Fibroblast of lung (primary cell): ENCODE measurements around the gene CROCC. TPM values are rescaled to one million over a fixed set of nuclear protein-coding genes. Genes with fewer than 3 reads are reported as not detected.
"Not testable (repeated sequence)": the region's sequence is repeated elsewhere in the genome, so short reads cannot be mapped to it uniquely, and the experiment has no call there.

Experiments used
- DNase-seq, 2 donors: peaks; one replicate each; pipeline versions ENCODE4 v3.0.0 to v3.0.0-alpha.2; 2010; ENCODE audit warnings: low read depth in 2 of 2
- H2AFZ ChIP-seq: 2 replicates; pipeline ENCODE4 v1.5.1; 2012; ENCODE audit warnings: low read length, control low read depth, inconsistent platforms
- H3K27ac ChIP-seq: 2 replicates; pipeline ENCODE4 v1.5.1; 2011; ENCODE audit warnings: low read length, control low read depth; ENCODE audit not compliant: insufficient read depth
- H3K27me3 ChIP-seq: 2 replicates; pipeline ENCODE4 v1.5.1; 2011; ENCODE audit warnings: mild to moderate bottlenecking, low read length; ENCODE audit not compliant: control insufficient read depth, insufficient read depth
- H3K36me3 ChIP-seq: 2 replicates; pipeline ENCODE4 v1.5.1; 2011; ENCODE audit warnings: low read length; ENCODE audit not compliant: control insufficient read depth, insufficient read depth
- H3K4me1 ChIP-seq: 2 replicates; pipeline ENCODE4 v1.5.1; 2011; ENCODE audit warnings: low read length; ENCODE audit not compliant: control insufficient read depth, insufficient read depth; ENCODE audit errors: extremely low read depth
- H3K4me2 ChIP-seq: 2 replicates; pipeline ENCODE4 v1.5.1; 2011; ENCODE audit warnings: low read length, control low read depth; ENCODE audit not compliant: insufficient read depth; ENCODE audit errors: extremely low read depth
- H3K4me3 ChIP-seq, 4 experiments: fragments of 200-600 bp in 1 of 4; sonication (generic) in 1 of 4; replicated peaks in 1 of 4; 2 replicates each; pipeline ENCODE4 v1.5.1; 2011 to 2016; ENCODE audit warnings: low read length in 4 of 4, low read depth in 3 of 4, mild to moderate bottlenecking in 3 of 4, control low read depth in 2 of 4, inconsistent platforms in 1 of 4, mixed read lengths in 1 of 4; ENCODE audit not compliant: insufficient read depth in 1 of 4; ENCODE audit errors: control extremely low read depth in 1 of 4
- H3K79me2 ChIP-seq: 2 replicates; pipeline ENCODE4 v1.5.1; 2012; ENCODE audit warnings: mild to moderate bottlenecking, low read length, inconsistent platforms; ENCODE audit not compliant: control insufficient read depth, insufficient read depth
- H3K9ac ChIP-seq: 2 replicates; pipeline ENCODE4 v1.5.1; 2011; ENCODE audit warnings: mild to moderate bottlenecking, low read length, control low read depth; ENCODE audit not compliant: insufficient read depth
- H3K9me3 ChIP-seq: 2 replicates; pipeline ENCODE4 v1.5.1; 2012; ENCODE audit warnings: low read depth, low read length; ENCODE audit not compliant: control insufficient read depth, insufficient read depth
- H4K20me1 ChIP-seq: 2 replicates; pipeline ENCODE4 v1.5.1; 2011; ENCODE audit warnings: low read length; ENCODE audit not compliant: control insufficient read depth, insufficient read depth; ENCODE audit errors: extremely low read depth
- EZH2 ChIP-seq: IDR thresholded peaks from 2 replicates; pipeline ENCODE4 v1.5.1; 2012; ENCODE audit warnings: low read length, control low read depth, mild to moderate bottlenecking; ENCODE audit errors: missing control alignments
- polyA plus RNA-seq, 2 donors: library from polyadenylated mRNA; depleted of rRNA in 1 of 2; stranded (reverse) in 1 of 2; unstranded in 1 of 2; fragments of >200 nt; gene quantifications; 2 replicates each; pipeline ENCODE4 v1.2.1, GENCODE V29; 2011 to 2012; ENCODE audit warnings: missing spikeins in 1 of 2
- total RNA-seq: library from RNA; depleted of rRNA; stranded (reverse); fragments of >200 nt; gene quantifications from 2 replicates; pipeline ENCODE4 v1.2.1, GENCODE V29; 2014
- TF ChIP-seq, protein P1 (sequence below), 2 donors: IDR thresholded peaks in 1 of 2; conservative IDR thresholded peaks in 1 of 2; 1 replicate in 1 of 2; 2 replicates in 1 of 2; pipeline ENCODE4 v1.5.1; 2011 to 2012; ENCODE audit warnings: low read length in 2 of 2, control low read depth in 1 of 2, inconsistent platforms in 1 of 2, low read depth in 1 of 2, mild to moderate bottlenecking in 1 of 2

The CROCC gene
- total and polyA plus RNA-seq, 2 donors (not counting 1 experiment from before 2014, with no cell fraction given): 3.8 to 20.3 TPM

DNA sequence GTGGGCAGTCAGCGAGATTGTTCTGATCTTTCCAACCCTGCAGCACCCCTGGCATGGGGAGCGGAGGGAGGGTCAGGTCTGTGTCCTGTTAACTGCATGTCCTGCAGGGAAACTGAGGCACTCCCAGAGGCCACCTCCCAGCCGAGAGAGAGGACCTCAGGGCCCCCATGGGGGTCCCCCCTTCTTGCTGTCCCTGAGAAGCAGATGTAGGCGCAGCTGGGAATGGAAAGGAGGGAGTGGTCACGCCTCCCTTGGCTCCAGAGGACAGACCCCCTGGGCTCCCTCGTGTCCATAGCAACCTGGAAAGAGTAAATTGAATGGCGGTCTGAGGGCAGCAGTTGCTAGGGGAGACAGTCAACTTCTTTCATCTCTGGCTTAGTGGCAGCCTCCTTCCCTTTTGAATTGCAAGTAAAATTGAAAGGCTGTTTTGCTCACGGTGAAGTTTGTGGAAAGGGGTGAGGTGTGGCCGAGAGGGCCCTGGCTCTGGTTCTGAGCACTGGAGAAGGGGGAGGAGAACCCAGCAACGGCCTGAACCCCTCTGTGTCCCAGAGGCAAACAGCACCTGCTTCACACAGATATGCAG, 4.9 kb downstream of the CROCC start:
- H3K9me3 ChIP-seq: no peaks in the 10 kb centered on the region
- H3K27ac ChIP-seq: no peak overlapping the region
- TF ChIP-seq, protein P1, sequence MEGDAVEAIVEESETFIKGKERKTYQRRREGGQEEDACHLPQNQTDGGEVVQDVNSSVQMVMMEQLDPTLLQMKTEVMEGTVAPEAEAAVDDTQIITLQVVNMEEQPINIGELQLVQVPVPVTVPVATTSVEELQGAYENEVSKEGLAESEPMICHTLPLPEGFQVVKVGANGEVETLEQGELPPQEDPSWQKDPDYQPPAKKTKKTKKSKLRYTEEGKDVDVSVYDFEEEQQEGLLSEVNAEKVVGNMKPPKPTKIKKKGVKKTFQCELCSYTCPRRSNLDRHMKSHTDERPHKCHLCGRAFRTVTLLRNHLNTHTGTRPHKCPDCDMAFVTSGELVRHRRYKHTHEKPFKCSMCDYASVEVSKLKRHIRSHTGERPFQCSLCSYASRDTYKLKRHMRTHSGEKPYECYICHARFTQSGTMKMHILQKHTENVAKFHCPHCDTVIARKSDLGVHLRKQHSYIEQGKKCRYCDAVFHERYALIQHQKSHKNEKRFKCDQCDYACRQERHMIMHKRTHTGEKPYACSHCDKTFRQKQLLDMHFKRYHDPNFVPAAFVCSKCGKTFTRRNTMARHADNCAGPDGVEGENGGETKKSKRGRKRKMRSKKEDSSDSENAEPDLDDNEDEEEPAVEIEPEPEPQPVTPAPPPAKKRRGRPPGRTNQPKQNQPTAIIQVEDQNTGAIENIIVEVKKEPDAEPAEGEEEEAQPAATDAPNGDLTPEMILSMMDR (conservative IDR thresholded peaks at IDR 0.05 in 1 of 2, IDR thresholded peaks at IDR 0.05 in 1 of 2; ENCODE audit: low read depth in 1 of 2, low read length in 2 of 2): no peak
- TF ChIP-seq EZH2: no peak
- H3K4me1 ChIP-seq: no peaks in the 10 kb centered on the region
- no peak overlapping the region for H3K4me3 ChIP-seq
- no peaks in the 10 kb centered on the region for H4K20me1 ChIP-seq
- no peaks in the 10 kb centered on the region for H3K79me2 ChIP-seq
- H3K4me2 ChIP-seq: no peak overlapping the region
- no peak overlapping the region for H2AFZ ChIP-seq
- no peaks in the 10 kb centered on the region for H3K27me3 ChIP-seq
- no peak for DNase-seq
- no peak overlapping the region for H3K9ac ChIP-seq
- no peaks in the 10 kb centered on the region for H3K36me3 ChIP-seq

DNA sequence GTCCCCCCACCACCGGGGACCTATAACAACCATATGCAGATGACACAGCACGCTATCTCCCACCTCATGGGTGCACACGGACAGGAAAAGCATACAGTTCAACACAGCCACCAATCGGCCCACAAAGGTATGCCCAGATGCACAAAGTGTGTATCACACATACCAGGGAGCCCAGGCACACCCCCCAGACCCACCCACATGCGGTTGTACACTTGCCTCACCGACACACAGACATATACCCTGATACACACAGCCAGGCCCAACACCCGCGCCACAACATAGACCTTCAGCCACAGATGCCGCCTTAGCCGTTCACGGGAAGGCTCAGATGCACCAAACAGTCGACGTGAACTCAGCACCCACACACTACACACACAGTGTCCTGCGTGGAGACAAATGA, 5.5 kb downstream of the CROCC start:
- Histone ChIP-seq H3K27ac (no peak overlapping the region), H3K9ac (no peak overlapping the region), H3K79me2 (no peaks in the 10 kb centered on the region), H3K9me3 (no peaks in the 10 kb centered on the region), H3K36me3 (no peaks in the 10 kb centered on the region), H2AFZ (no peak overlapping the region), H3K4me1 (no peaks in the 10 kb centered on the region), H4K20me1 (no peaks in the 10 kb centered on the region), H3K4me3 (no peak overlapping the region), H3K27me3 (no peaks in the 10 kb centered on the region), H3K4me2 (no peak overlapping the region)
- DNase-seq: no peak
- TF ChIP-seq, protein P1 (conservative IDR thresholded peaks at IDR 0.05 in 1 of 2, IDR thresholded peaks at IDR 0.05 in 1 of 2; ENCODE audit: low read depth in 1 of 2, low read length in 2 of 2): no peak
- TF ChIP-seq EZH2: no peak

DNA sequence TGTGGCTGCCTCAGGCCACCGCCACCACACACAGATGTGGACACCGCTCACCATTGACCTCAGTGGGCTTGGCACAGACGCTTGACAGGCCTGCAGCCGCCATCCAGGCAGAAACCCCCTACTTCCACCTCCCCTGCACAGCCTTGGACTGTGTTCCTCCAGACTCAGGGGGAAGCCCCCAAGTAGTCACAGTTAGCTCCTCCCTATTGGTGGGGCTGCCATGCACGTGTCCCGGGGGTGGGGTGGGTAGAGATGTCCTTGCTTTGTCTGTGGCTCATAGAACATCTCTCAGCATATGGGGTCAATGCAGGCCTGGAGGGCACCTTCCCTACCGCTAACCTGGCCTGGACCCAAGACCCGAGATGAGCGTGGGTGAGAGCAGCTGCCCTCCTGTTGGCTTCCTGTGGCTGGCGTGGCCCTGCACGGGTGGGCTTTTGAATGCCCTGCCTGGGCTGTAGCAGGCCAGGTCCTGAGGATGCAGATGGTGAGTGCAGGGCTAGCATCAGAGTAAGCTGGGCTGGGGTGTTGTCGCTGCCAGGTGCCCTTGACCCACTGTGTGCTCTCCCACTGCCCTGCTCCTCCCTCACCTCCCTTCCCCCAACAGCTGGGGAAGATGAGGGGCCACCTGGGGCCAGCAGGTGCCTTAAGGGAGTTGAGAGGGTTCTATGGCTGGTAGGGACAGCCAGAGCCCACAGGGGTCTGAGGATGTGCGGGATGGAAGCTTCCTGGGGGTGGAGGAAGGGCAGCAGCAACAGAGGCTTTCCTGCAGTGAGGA, 6.2 kb downstream of the CROCC start:
- no peak overlapping the region for H2AFZ ChIP-seq
- H3K79me2 ChIP-seq: no peaks in the 10 kb centered on the region
- H4K20me1 ChIP-seq: no peaks in the 10 kb centered on the region
- no peak overlapping the region for H3K9ac ChIP-seq
- no peaks in the 10 kb centered on the region for H3K27me3 ChIP-seq
- H3K9me3 ChIP-seq: no peaks in the 10 kb centered on the region
- no peak for TF ChIP-seq EZH2
- TF ChIP-seq, protein P1 (conservative IDR thresholded peaks at IDR 0.05 in 1 of 2, IDR thresholded peaks at IDR 0.05 in 1 of 2; ENCODE audit: low read depth in 1 of 2, low read length in 2 of 2): no peak
- H3K4me3 ChIP-seq: no peak overlapping the region
- no peaks in the 10 kb centered on the region for H3K36me3 ChIP-seq
- H3K4me1 ChIP-seq: no peaks in the 10 kb centered on the region
- no peak overlapping the region for H3K4me2 ChIP-seq
- DNase-seq: no peak
- no peak overlapping the region for H3K27ac ChIP-seq

DNA sequence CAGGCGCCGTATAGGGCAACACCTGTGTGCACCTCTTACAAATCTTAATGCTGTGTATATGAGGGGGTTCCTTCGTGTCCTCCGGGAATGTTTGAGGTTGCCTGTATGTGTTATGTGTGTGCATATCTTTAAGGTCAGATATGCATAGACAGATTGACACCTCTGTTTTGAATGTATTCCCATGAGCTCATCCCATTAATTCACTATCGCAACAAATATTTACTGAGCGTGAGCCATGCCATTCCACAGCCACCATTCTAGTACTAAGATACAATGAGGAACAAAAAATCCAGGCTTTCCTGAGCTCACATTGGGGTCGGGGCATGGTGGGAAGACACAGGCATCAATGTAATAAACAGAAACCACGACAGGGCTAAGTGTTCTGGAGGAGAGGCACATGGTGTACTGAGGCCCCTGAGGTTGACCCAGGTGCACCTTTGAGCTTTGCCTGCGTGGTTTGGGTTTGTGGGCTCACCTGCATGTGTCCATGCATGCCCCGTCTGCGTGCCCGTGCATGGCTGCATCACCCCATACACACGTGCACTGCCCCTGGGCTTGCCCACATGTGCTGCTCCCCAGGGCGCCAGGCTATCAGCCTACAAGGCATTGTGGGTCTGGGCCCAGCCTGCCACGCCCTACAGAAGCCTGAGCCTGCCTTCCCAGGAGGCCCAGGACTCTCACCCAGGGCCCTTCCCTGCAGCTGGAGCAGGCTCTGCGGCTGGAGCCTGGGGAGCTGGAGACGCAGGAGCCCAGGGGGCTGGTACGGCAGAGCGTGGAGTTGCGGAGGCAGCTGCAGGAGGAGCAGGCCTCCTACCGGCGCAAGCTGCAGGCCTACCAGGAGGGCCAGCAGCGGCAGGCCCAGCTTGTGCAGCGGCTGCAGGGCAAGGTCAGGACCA, 7.7 kb downstream of the CROCC start:
- H3K4me2 ChIP-seq, H3K4me1 ChIP-seq, H3K36me3 ChIP-seq, H3K9ac ChIP-seq, H3K4me3 ChIP-seq, H3K9me3 ChIP-seq, H3K27ac ChIP-seq, H3K27me3 ChIP-seq, H4K20me1 ChIP-seq, H2AFZ ChIP-seq, DNase-seq, H3K79me2 ChIP-seq: not testable (repeated sequence)
